Epithelial cell of proximal tubule (primary cell): ENCODE data around the gene XDH. TPM values are rescaled to one million over a fixed set of nuclear protein-coding genes. Genes with fewer than 3 reads are reported as not detected.

ENCODE experiments used
- DNase-seq: peaks from one replicate; pipeline ENCODE4 v3.0.0-alpha.2; 2011; ENCODE audit warnings: low read depth
- H3K4me3 ChIP-seq: 2 replicates; pipeline ENCODE4 v1.5.1; 2011; ENCODE audit warnings: low read depth, mild to moderate bottlenecking, low read length
- total RNA-seq: library from RNA; depleted of rRNA; stranded (reverse); fragments of >200 nt; gene quantifications from 2 replicates; pipeline ENCODE4 v1.2.3, GENCODE V29; 2015
- TF ChIP-seq, protein P1 (sequence below): conservative IDR thresholded peaks from 2 replicates; pipeline ENCODE4 v1.5.1; 2012; ENCODE audit warnings: low read depth, mild to moderate bottlenecking, low read length

XDH gene
- total RNA-seq, 1 donor from 2014 or later: 2.2 TPM

DNA sequence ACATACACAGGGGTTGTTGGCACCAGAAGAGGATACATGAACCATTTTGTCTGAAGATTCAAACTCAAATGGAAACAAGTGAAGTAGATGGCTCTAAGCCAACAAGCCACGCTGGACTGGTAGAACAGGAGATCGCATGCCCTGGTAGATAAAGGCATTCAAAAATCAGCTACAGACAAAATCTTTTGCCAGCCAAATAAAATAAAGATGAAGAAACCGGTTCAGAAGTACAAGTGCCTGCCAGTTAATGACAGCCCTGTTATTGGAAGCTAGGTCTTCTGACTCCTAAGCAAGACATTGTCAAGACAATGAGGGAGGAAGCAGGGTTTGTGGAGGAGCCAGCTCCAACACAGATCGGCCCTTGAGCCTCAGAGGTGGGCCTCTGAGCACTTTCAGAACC lies 128.3 kb downstream of the XDH start:
- H3K4me3 ChIP-seq: no peak overlapping the region
- no peak for DNase-seq
- TF ChIP-seq, protein P1, sequence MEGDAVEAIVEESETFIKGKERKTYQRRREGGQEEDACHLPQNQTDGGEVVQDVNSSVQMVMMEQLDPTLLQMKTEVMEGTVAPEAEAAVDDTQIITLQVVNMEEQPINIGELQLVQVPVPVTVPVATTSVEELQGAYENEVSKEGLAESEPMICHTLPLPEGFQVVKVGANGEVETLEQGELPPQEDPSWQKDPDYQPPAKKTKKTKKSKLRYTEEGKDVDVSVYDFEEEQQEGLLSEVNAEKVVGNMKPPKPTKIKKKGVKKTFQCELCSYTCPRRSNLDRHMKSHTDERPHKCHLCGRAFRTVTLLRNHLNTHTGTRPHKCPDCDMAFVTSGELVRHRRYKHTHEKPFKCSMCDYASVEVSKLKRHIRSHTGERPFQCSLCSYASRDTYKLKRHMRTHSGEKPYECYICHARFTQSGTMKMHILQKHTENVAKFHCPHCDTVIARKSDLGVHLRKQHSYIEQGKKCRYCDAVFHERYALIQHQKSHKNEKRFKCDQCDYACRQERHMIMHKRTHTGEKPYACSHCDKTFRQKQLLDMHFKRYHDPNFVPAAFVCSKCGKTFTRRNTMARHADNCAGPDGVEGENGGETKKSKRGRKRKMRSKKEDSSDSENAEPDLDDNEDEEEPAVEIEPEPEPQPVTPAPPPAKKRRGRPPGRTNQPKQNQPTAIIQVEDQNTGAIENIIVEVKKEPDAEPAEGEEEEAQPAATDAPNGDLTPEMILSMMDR: no peak

Other genes with a start within 250 kb of the XDH start
- gene CAPN14, start 197.2 kb downstream of the XDH start, total RNA-seq: 0.14 and 0.46 TPM in 2 replicates
- 4.6 and 5.0 TPM in 2 replicates for gene EHD3, start 180.6 kb downstream of the XDH start, total RNA-seq
- gene SRD5A2, start 166.2 kb upstream of the XDH start, total RNA-seq: under 0.01 TPM in 1 of 2 replicates, not detected in the other